Measurements from ENCODE around the gene DIP2C.
"Not testable (repeated sequence)": the region's sequence is repeated elsewhere in the genome, so short reads cannot be mapped to it uniquely, and the experiment has no call there.

Gene DIP2C

DNA sequence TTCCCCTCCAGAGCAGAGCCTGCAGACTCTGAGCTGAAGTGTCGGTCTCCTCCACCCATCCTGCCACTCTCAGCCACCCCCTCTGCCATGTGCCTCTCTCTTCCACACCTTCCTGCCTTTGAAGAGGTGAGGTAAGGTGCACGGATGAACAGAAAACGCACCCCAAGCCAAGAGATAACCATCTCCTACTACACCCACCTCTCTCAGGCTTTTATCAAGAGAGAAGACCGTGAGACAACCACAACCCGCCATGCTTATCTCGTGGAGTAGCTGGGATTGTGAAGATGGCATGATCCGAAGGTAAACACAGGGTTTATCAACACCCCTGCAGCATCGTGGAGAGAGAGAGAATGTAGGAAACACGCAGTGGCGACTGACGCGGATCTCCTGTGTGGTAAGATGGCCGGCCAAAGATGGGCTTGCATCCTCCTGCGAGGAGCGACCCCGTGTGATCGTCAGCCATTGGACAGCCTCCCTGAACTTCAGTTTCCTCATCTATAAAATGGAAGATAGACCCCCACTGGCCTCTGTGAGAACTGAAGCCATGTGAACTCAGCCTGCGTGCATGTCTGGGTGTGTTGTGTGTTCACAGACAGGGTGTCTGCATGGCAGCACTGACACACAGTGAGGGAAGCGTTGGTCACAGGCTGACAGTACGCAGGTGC lies 219.0 kb downstream of the DIP2C start:
- peak; percentile 33 for DNase-seq

DNA sequence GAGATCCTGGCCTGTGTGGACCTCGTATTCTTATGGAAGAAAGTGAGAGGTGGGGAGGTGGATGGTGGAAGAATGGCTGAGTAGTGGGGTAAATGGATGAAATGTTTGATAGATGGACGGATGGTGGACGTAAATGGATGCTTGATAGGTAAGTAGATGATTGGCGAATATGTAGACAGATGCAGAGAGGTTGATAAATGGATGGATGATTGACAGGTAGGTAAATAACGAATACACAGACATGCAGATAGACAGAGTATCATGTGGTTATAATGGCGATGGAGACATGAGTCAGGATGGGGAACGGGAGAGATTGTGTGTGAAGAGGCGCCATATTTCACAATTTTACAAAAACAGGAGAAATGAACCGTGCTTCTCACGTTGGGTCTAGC lies 219.5 kb downstream of the DIP2C start:
- no peak for DNase-seq

DNA sequence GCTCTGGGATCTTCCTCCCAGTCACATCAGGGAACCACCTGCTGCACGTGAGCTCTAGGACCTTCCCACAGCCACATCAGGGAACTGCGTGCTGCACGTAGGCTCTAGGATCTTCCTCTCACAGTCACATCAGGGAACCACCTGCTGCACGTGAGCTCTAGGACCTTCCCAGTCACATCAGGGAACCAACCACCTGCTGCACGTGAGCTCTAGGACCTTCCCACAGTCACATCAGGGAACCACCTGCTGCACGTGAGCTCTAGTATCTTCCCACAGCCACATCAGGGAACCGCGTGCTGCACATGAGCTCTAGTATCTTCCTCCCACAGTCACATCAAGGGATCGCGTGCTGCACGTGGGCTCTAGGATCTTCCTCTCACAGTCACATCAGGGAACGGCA lies 229.7 kb downstream of the DIP2C start:
- no peak for DNase-seq

DNA sequence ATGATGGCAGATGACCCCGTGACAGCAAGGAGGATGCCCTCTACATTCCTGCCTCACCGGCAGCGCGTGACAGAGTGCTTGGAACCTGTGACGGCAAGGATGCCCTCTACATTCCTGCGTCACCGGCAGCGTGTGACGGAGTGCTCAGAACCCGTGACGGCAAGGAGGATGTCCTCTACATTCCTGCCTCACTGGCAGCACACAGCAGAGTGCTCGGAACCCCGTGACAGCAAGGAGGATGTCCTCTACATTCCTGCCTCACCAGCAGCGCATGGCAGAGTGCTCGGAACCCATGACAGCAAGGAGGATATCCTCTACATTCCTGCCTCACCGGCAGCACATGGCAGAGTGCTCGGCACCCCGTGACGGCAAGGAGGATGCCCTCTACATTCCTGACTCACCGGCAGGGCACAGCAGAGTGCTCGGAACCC lies 231.0 kb downstream of the DIP2C start:
- no peak for DNase-seq

DNA sequence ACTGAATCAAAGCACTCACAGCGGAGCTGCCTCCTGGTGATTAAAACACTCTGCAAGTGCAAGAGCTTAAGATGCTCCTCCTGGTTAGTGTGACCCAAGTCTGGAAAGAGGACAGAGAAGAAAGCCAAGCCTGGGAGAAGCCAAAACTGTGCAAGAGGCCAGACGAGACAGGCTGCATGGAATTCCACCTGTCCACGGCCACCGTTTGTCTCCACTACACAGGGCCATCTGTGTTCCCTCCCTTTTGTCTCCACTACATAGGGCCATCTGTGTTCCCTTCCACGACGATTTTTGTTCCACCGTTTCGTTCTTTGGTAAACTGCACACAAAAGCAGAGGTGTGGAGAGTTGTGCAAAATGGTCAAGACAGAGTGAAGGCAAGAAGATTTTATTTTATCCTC lies 233.0 kb downstream of the DIP2C start:
- DNase-seq: no peak

DNA sequence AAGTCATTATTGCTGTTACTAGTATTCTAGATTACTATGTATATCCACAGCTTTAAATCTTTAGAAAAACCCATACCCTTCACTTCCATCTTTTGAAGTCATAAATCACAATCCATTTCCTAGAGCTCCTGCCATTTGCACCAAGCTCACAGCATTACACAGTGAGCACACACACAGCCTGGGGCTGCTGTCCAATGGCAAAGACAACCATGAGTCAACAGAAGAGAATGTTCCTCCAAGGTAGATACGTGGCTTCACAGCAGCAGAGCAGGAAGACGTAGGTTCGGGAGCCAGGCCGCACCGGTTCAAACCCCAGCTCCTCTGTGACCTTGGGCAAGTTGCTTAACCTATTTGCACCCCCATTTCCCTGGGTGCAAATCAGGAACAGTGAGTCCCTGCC lies 234.6 kb downstream of the DIP2C start:
- DNase-seq: no peak

DNA sequence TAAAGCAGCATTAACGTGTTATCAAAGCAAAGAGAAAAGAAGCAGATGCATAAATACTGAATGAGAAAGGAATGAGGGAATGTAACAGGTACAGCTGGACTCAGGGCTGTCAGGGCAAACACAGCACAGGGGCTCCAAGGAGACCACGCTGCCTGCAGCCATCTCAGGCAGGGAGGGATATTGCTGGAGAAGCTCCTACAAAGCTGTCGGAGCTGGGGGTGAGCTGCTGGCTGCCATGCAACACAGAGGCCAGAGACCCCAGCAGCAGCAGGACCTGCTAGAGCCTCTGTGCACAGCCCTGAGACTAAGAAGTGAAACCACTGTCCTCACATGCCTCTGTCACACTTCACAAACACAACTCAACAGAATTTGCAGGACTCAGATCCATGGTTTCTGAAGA lies 235.8 kb downstream of the DIP2C start:
- DNase-seq: no peak

DNA sequence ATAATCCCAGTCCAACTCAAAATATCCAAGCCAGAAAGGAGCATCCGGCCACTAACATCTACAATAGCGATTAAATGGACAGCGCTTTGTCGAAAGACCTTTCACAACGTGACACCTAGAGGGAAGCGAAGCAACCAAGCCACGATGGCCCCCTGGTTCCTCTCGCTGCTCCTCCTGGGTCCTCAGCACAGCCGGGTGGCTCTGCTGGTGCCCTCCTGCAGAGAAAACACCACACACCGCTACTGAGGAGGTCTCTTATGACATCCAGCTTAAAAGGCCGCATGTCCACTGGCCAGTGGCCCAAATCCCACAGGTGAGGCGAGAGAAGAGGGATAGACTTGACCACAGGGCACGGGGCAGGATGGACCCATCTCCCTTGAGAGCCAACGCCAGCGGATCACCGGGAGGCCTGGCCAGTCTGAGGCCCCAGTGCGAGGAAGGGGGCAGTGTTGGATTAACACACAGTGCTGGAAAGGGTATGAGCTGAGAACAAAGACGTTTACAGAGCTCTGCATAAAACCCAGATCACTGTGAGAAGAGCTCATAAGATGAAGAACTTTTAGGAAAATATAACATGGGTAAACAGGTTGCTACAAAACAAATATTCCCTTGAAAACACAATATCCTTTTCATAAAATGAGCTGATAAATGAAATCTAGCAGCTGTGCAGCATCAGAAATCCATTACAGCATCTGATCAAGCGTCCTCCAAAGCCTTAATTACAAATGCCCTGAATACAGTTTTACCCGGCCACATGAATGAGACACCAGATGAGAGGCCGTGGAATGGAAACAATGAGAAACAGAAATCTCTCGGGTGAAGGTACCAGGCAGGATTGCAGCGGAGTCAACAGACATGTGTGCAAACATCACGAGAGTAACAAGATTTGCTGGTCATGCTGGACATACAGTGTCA lies 236.7 kb downstream of the DIP2C start:
- no peak for DNase-seq

DNA sequence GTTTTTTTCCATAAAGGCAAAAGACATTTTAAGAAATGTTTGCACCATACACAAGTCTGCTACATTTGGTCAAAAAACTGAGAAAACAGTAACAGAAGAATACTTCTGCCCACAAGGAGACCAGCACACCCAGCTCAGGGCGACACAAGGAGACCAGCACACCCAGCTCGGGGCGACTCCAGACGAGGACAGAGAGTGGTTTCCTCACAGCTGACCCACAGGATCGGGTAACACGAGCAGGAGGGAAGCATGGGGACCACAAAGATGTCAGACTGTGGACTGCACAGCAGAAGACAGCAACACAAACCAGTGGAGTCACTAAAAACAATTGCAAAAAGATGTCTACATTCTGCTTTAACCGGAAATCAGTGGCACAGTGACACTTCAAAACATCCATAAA lies 237.6 kb downstream of the DIP2C start:
- DNase-seq: no peak

DNA sequence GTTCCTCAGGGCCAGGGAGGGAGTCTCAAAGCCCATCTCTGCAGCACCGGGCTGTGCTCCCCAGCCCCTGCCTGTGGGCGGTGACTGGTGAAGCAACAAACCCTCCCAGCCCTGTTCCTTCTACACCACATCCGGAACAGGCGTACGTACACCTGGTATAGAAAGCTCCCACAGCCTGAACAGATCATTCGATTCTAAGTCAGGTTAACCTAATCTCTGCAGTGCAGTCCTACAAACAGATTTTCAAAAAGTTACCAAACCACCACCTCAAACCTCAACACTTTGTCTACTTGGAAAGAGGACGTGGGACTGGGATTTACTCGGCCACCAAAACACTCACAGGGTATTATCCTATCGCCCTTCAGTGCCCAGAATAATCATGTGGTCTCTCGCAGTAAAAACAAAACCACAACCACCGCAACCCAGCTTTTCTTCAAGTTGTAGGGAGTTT lies 238.4 kb downstream of the DIP2C start:
- peak; percentile 70 for DNase-seq

DNA sequence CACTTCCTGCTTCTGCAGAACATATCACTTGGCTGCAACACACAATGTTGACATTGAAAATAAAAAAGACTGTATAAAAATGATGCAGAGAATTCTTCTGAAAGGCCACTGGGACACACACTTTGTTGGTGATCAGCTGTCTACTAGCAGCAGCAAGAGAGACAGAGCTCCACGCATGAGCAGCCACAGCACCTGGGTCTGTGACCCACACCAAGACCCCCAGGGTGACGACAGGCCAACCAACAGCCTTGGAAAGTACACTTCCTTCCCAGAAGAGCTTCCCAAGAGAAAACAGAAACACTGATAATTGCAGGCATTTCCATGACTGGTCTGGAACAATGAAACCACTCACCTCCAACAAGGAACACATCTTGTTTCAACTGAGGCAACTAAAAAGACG lies 239.0 kb downstream of the DIP2C start:
- no peak for DNase-seq

DNA sequence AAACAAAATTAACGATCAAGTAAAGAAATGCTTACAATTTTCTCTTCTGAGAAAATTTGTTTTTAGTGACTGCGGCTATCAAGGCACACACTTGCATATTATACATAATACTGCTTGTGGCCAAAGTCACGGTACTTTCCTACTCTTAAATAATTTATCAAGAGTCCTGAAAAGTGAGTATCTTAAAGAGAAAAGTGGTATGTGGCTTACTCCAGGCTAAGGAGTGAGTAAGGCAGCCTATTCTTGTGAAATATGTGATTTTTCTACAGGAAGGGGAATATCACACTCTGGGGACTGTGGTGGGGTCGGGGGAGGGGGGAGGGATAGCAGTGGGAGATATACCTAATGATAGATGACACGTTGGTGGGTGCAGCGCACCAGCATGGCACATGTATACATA lies 240.1 kb downstream of the DIP2C start:
- DNase-seq: not testable (repeated sequence)

DNA sequence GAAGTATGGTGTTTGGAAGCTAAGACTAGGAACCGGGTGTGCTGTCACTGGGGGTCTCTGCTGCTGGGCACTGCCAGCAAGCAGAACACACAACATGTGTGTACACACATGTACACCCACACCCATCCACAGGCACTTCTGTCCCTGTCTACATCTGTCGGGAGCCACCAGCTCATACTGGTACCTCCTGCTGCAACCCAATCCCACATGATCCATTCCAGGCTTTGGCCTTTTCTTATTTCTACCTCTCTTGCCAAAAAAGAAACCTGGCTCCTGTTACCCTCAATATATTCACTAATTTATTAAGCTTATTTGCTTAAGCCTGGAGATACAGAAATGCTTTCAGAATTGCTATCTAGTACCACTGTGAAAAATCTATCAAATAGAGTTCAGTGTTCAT lies 246.0 kb downstream of the DIP2C start:
- DNase-seq: no peak

DNA sequence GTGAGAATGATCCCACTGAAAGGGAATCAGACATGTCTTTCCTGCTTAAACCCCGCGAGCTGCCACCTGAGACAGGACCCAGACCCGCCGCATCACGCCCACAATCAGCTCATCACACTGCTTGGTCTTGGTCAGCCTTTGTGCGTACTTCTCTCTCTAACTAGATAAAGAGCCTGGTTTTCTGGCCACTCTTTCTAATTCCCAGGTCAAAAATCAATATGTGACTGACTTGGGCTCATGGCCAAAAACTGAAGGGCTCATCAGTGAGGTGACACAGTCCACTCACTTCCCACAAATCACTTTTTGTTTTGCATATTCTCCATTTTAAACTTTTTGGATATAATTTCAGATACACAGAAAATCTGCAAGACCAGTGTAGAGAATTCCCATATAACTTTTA lies 247.3 kb downstream of the DIP2C start:
- no peak for DNase-seq

DNA sequence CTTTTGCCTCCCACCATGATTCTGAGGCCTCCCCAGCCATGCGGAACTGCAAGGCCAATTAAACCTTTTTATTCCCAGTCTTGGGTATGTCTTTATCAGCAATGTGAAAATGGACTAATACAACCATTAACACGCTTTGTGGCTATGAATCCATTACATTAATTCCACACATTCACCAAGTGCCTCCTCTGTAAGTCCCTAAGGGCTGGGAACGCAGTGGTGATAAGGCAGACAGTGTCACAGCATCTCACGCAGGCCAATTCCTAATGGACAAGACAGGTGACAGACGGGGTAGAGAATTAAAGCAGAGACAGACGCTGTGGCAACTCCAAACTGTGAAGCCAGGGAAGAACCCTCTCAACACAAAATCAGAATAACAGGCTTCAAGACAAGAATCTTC lies 247.8 kb downstream of the DIP2C start:
- DNase-seq: no peak

DNA sequence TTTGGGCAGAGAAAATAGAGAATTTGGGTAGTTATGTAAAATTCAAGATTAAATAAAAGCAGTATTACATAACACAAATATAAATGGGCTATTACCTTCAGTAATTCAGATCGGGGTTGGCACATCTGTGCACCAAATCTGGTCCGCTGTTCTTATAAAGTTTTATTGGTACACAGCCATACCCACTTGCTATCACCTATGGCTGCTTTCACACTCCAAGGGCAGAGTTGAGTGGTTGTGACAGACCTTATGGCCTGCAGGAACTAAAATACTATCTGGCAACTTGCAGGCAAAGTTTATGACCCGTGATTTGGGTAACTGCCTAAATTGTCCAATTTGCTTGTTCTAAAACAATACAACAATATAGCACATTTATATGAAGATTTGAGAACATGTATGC lies 249.3 kb downstream of the DIP2C start:
- no peak for DNase-seq

DNA sequence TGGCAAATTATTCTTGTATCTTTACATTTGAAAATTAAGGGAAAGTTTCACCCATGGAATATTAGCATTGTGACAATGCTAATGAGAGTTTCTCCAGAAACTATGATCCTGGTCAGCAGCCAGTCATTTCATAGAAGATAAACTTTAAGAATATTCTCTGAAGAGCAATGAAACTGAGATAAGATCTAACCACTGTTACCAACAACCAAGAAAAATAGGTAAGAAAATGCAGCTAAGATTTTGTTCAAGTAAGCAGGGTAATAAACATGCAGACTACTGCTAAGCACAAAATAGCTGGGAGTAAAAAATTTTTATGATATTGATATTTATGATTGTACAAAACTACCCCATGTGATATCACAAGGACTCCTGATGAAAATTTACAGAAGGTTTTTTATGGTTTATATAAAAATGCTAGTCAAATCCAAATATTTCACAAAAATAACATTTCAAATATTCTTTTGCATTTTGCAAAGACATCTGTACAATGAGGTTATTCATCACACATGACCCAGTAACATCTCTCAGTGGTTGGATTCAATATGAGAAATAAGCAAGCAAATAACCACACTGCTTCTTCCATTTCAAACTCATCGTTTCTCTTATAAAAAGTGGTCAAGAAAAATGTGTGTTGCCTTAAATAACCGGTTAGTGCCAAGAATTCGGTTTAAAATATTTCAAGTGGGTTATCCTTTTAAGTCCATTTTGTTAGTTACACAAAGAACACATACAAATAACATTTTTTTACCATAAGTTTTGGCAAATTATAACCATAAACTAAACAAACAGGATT lies 251.6 kb downstream of the DIP2C start:
- no peak for DNase-seq

DNA sequence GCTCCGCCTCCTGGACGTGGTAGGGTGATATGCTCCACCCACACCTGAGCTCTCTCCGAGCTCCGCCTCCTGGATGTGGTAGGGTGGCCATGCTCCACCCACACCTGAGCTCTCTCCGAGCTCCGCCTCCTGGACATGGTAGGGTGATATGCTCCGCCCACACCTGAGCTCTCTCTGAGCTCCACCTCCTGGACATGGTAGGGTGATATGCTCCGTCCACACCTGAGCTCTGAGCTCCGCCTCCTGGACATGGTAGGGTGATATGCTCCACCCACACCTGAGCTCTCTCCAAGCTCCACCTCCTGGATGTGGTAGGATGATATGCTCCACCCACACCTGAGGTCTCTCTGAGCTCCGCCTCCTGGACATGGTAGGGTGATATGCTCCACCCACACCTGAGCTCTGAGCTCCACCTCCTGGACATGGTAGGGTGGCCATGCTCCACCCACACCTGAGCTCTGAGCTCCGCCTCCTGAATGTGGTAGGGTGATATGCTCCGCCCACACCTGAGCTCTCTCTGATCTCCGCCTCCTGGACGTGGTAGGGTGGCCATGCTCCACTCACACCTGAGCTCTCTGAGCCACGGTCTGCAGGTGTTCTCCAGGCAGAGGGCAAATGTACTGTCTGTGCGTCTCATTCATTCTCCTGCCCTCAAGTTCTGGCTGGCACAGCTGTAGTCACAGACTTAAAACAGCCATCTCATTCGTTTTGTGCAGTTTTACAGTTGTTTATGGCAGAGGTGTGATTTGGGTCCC lies 252.4 kb downstream of the DIP2C start:
- DNase-seq: no peak

DNA sequence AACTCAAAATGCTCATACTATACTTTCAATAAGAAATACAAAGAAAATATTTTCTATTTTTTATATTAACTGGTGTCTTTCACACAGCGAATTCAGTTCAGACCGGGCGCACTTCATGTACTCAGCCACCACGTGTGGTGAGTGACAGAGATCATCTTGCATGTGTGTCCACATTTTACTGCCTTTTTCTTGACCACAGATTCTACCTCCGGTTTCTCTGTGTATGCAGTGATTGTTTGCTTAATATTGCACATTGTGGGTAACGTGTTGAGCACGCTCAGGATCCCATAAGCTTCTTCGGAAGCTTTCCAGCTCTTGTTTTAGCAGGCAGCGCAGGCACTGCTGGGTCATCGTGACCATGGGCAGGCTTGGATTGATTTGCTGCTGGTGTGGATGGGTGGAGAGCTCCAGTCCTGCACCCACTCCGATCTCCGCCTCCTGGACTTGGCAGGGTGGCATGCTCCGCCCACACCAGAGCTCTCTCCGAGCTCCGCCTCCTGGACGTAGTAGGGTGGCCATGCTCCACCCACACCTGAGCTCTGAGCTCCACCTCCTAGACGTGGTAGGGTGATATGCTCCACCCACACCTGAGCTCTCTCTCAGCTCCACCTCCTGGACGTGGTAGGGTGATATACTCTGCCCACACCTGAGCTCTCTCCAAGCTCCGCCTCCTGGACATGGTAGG lies 253.3 kb downstream of the DIP2C start:
- no peak for DNase-seq

DNA sequence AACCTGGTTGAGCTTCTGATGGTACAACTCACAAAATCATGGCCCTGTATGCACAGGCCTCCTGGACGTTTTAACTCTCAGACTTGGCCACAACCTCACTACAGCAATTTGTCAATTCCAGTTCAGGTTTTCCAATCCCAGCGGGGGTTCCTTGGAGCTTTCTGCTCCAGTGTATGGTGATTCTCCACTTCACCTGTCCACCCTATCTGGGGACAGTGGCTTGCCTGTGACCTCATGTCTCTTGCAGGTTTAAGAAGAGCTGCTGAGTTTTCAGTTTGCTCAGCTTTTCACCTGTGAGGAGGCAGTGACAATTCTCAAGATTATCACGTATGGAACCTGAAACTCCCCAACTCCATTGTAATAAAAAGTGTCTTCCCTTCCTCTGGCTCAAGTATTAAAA lies 254.1 kb downstream of the DIP2C start:
- DNase-seq: no peak

DNA sequence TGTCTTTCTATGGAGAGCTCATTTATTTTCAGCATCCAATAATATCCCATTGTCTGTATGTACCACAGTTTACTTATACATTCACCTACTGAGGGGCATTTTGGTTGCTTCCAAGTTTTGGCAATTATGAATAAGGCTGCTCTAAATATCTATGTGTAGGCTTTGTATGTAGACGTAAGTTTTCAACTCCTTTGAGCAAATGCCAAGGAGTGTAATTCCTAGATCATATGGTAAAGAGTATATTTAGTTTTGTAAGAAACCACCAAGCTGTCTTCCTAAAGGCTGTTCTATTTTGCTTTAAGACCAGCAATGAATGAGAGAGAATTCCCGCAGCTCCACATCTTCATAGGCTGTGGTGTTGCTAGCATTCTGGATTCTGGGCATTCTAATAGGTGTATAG lies 259.8 kb downstream of the DIP2C start:
- DNase-seq: no peak

Measured in stimulated activated CD8-positive, alpha-beta memory T cell treated with anti-CD3 and anti-CD28 coated beads, Interleukin-4, amount 100 ng/mL, for 48 hours (primary cell).